H1 (cell line): ENCODE data around the gene SLC16A6. TPM values are rescaled to one million over a fixed set of nuclear protein-coding genes. Genes with fewer than 3 reads are reported as not detected.

Experiments used
- CTCF ChIA-PET: fragments of 300-600 bp; sonication (Branson Sonifier 250); formaldehyde crosslinking; loops from one replicate; lab custom pipeline; 2021; ENCODE audit not compliant: partially characterized antibody; lab: Charles Lee
- POLR2A ChIA-PET: fragments of 300-600 bp; sonication (Branson Sonifier 250); formaldehyde crosslinking; loops from one replicate; lab custom pipeline; 2021; ENCODE audit warnings: inconsistent platforms; ENCODE audit not compliant: partially characterized antibody; lab: Charles Lee
- DNase-seq, 2 experiments: peaks; one replicate each; pipeline versions ENCODE4 v3.0.0 to v3.0.0-alpha.2; 2010 to 2022; ENCODE audit warnings: low spot score in 2 of 2, low read depth in 1 of 2, mixed read lengths in 1 of 2
- FAIRE-seq: peaks from 2 replicates; lab custom pipeline; 2011; peaks lifted over from hg19 to GRCh38; lab: Jason Lieb, UNC
- H2AFZ ChIP-seq: 2 replicates; pipeline ENCODE4 v1.8.1; 2012; ENCODE audit warnings: low read length, inconsistent platforms
- H2AK5ac ChIP-seq: 2 replicates; pipeline ENCODE4 v1.6.1; 2013; ENCODE audit warnings: low read depth, low read length
- H2BK120ac ChIP-seq: replicated peaks from 2 replicates; pipeline ENCODE3; 2013; ENCODE audit warnings: low read depth, low read length, inconsistent platforms
- H2BK12ac ChIP-seq: 2 replicates; pipeline ENCODE4 v1.6.1; 2013; ENCODE audit warnings: low read depth, low read length
- H2BK15ac ChIP-seq: 2 replicates; pipeline ENCODE4 v1.6.1; 2013; ENCODE audit warnings: low read length
- H2BK20ac ChIP-seq: 2 replicates; pipeline ENCODE4 v1.6.1; 2013; ENCODE audit warnings: low read length
- H2BK5ac ChIP-seq: 2 replicates; pipeline ENCODE4 v1.6.1; 2013; ENCODE audit warnings: low read depth, low read length
- H3K14ac ChIP-seq: 2 replicates; pipeline ENCODE4 v1.6.1; 2013; ENCODE audit warnings: inconsistent platforms; ENCODE audit not compliant: insufficient read length
- H3K18ac ChIP-seq: 2 replicates; pipeline ENCODE4 v1.6.1; 2013; ENCODE audit warnings: low read length; ENCODE audit errors: extremely low read depth
- H3K23ac ChIP-seq: 2 replicates; pipeline ENCODE4 v1.6.1; 2013; ENCODE audit warnings: inconsistent platforms; ENCODE audit not compliant: insufficient read length
- H3K23me2 ChIP-seq: 2 replicates; pipeline ENCODE4 v1.6.1; 2013; ENCODE audit warnings: low read depth, low read length
- H3K27ac ChIP-seq: 2 replicates; pipeline ENCODE4 v1.6.1; 2011; ENCODE audit warnings: low read depth, low read length, inconsistent platforms
- H3K27me3 ChIP-seq, 4 experiments: replicated peaks in 1 of 4; 1 replicate in 1 of 4; 2 replicates in 3 of 4; pipeline versions ENCODE4 v1.6.1 to v1.8.1; 2011 to 2013; ENCODE audit warnings: low read length in 3 of 4, mild to moderate bottlenecking in 3 of 4, inconsistent platforms in 2 of 4, mixed read lengths in 2 of 4, moderate library complexity in 1 of 4; ENCODE audit not compliant: control insufficient read depth in 3 of 4, insufficient read depth in 3 of 4; ENCODE audit errors: extremely low read depth in 1 of 4
- H3K36me3 ChIP-seq, 4 experiments: 2 replicates each; pipeline versions ENCODE4 v1.6.1 to v1.8.1; 2011 to 2013; ENCODE audit warnings: mild to moderate bottlenecking in 4 of 4, low read length in 3 of 4, moderate library complexity in 2 of 4, control low read depth in 1 of 4, inconsistent platforms in 1 of 4; ENCODE audit not compliant: insufficient read depth in 4 of 4, control insufficient read depth in 2 of 4
- H3K4ac ChIP-seq: replicated peaks from 2 replicates; pipeline ENCODE3; 2013; ENCODE audit warnings: low read length, low read depth, mixed read lengths, inconsistent platforms; ENCODE audit not compliant: insufficient read length
- H3K4me1 ChIP-seq, 4 experiments: replicated peaks in 1 of 4; 1 replicate in 1 of 4; 2 replicates in 3 of 4; pipeline versions ENCODE4 v1.6.1 to v1.8.1; 2011 to 2013; ENCODE audit warnings: low read length in 3 of 4, inconsistent platforms in 2 of 4, mixed read lengths in 1 of 4; ENCODE audit not compliant: insufficient read depth in 4 of 4, control insufficient read depth in 3 of 4
- H3K4me2 ChIP-seq, 2 experiments: 2 replicates each; pipeline versions ENCODE4 v1.6.1 to v1.8.1; 2011 to 2013; ENCODE audit warnings: low read depth in 2 of 2, low read length in 2 of 2, control low read depth in 1 of 2, inconsistent platforms in 1 of 2, mild to moderate bottlenecking in 1 of 2; ENCODE audit not compliant: insufficient read depth in 1 of 2
- H3K4me3 ChIP-seq, 4 experiments: fragments of 200-600, 300-600 bp in 1 of 4; sonication (generic), shearing (Covaris generic), sonication (Bioruptor Twin) in 1 of 4; 2 replicates each; pipeline versions ENCODE4 v1.5.1 to v1.8.1; 2011 to 2016; ENCODE audit warnings: low read length in 4 of 4, low read depth in 3 of 4, control low read depth in 2 of 4, inconsistent platforms in 2 of 4, mild to moderate bottlenecking in 2 of 4, mixed read lengths in 1 of 4, moderate library complexity in 1 of 4; ENCODE audit not compliant: insufficient read depth in 2 of 4; ENCODE audit errors: extremely low read depth in 1 of 4
- H3K56ac ChIP-seq: replicated peaks from 2 replicates; pipeline ENCODE3; 2013; ENCODE audit warnings: low read depth, mild to moderate bottlenecking, mixed read lengths, low read length, inconsistent platforms; ENCODE audit not compliant: insufficient read length
- H3K79me1 ChIP-seq: 2 replicates; pipeline ENCODE4 v1.6.1; 2013; ENCODE audit warnings: low read depth, low read length, control low read depth
- H3K79me2 ChIP-seq, 2 experiments: 2 replicates each; pipeline versions ENCODE4 v1.6.1 to v1.8.1; 2012 to 2013; ENCODE audit warnings: low read length in 2 of 2, mild to moderate bottlenecking in 2 of 2, inconsistent platforms in 1 of 2; ENCODE audit not compliant: insufficient read depth in 2 of 2, control insufficient read depth in 1 of 2
- H3K9ac ChIP-seq, 4 experiments: replicated peaks in 1 of 4; 1 replicate in 1 of 4; 2 replicates in 3 of 4; pipeline versions ENCODE4 v1.6.1 to v1.8.1; 2011 to 2013; ENCODE audit warnings: low read depth in 3 of 4, low read length in 3 of 4, control low read depth in 2 of 4, mild to moderate bottlenecking in 2 of 4, moderate library complexity in 2 of 4, inconsistent platforms in 1 of 4; ENCODE audit errors: extremely low read depth in 1 of 4
- H3K9me3 ChIP-seq, 2 experiments: 2 replicates each; pipeline versions ENCODE4 v1.6.1 to v1.8.1; 2012 to 2013; ENCODE audit warnings: mild to moderate bottlenecking in 2 of 2, moderate library complexity in 2 of 2, control low read depth in 1 of 2, inconsistent platforms in 1 of 2, low read depth in 1 of 2, low read length in 1 of 2, mixed read lengths in 1 of 2; ENCODE audit not compliant: insufficient read depth in 2 of 2
- H4K20me1 ChIP-seq, 2 experiments: replicated peaks in 1 of 2; 2 replicates each; pipeline versions ENCODE3 to v1.8.1; 2011 to 2013; ENCODE audit warnings: inconsistent platforms in 2 of 2, low read length in 2 of 2, mild to moderate bottlenecking in 1 of 2; ENCODE audit not compliant: insufficient read depth in 2 of 2, control insufficient read depth in 1 of 2
- H4K5ac ChIP-seq: 2 replicates; pipeline ENCODE4 v1.6.1; 2013; ENCODE audit warnings: low read length, low read depth, mixed read lengths, inconsistent platforms; ENCODE audit not compliant: insufficient read length
- H4K8ac ChIP-seq: 2 replicates; pipeline ENCODE4 v1.8.0; 2013; ENCODE audit warnings: mild to moderate bottlenecking, moderate library complexity, low read length, inconsistent platforms; ENCODE audit not compliant: insufficient read depth; ENCODE audit errors: extremely low read depth
- H4K91ac ChIP-seq: replicated peaks from 2 replicates; pipeline ENCODE3; 2013; ENCODE audit warnings: low read length, mixed read lengths, inconsistent platforms; ENCODE audit not compliant: insufficient read length
- BRCA1 ChIP-seq: IDR thresholded peaks from 2 replicates; pipeline ENCODE4 v1.6.1; 2012; ENCODE audit warnings: low read depth, low read length, improper control_type of control experiment
- CREB1 ChIP-seq: IDR thresholded peaks from 2 replicates; pipeline ENCODE4 v1.6.1; 2012; ENCODE audit warnings: inconsistent platforms
- RAD21 ChIP-seq, 2 experiments: IDR thresholded peaks in 1 of 2; conservative IDR thresholded peaks in 1 of 2; 2 replicates each; pipeline ENCODE4 v1.6.1; 2011; ENCODE audit warnings: low read depth in 2 of 2, low read length in 2 of 2, improper control_type of control experiment in 1 of 2, inconsistent platforms in 1 of 2, mild to moderate bottlenecking in 1 of 2, moderate library complexity in 1 of 2
- SP2 ChIP-seq: IDR thresholded peaks from 2 replicates; pipeline ENCODE4 v1.6.1; 2012; ENCODE audit warnings: mild to moderate bottlenecking, low read length, inconsistent platforms
- SP4 ChIP-seq: IDR thresholded peaks from 2 replicates; pipeline ENCODE4 v1.6.1; 2012; ENCODE audit warnings: low read length, inconsistent platforms
- SUZ12 ChIP-seq: fragments of 200-600 bp; sonication (generic); IDR thresholded peaks from 2 replicates; pipeline ENCODE4 v1.6.1; 2012; ENCODE audit warnings: mild to moderate bottlenecking, inconsistent platforms, low read length, moderate library complexity, mixed read lengths
- TEAD4 ChIP-seq: IDR thresholded peaks from 2 replicates; pipeline ENCODE4 v1.6.1; 2012; ENCODE audit warnings: low read depth, low read length, inconsistent platforms, mixed read lengths
- WGBS, 2 experiments: shearing (Covaris generic) in 1 of 2; methylation state at CpG; one replicate each; pipeline versions ENCODE4 v1.1.6 to v1.1.7; 2013 to 2015; ENCODE audit warnings: low lambda C conversion rate in 2 of 2, mixed read lengths in 2 of 2, inconsistent platforms in 1 of 2, low coverage in 1 of 2, missing lambda C conversion rate in 1 of 2; ENCODE audit not compliant: insufficient replicate concordance in 2 of 2, insufficient coverage in 1 of 2, insufficient read length in 1 of 2; ENCODE audit errors: extremely low coverage in 1 of 2, missing lambda C conversion rate in 1 of 2; 5-methylcytosine and 5-hydroxymethylcytosine counted together
- polyA plus RNA-seq, 7 experiments: library from polyadenylated mRNA; depleted of rRNA in 3 of 7; stranded (reverse) in 5 of 7; unstranded in 2 of 7; fragments of >200 nt in 5 of 7; fragments of 200-250 nt in 2 of 7; gene quantifications; 1 replicate in 5 of 7; 2 replicates in 1 of 7; 4 replicates in 1 of 7; pipeline versions ENCODE4 v1.2.1 to v1.2.3, GENCODE V29; 2011 to 2013; ENCODE audit warnings: missing spikeins in 2 of 7, mixed read lengths in 2 of 7
- total RNA-seq: library from RNA; stranded (reverse); fragmentation: NEBNext Ultra II Directional; extraction: Animal tissue kit (Norgen Biotek cat#: 25700); gene quantifications from 2 replicates; pipeline ENCODE4 v1.2.1, GENCODE V29; 2021
- TF ChIP-seq, protein P1 (sequence below): IDR thresholded peaks from 2 replicates; pipeline ENCODE4 v1.6.1; 2011; ENCODE audit warnings: low read depth, mild to moderate bottlenecking, low read length; ENCODE audit not compliant: insufficient read depth
- TF ChIP-seq, protein P2 (sequence below), 3 experiments: IDR thresholded peaks; 1 replicate in 2 of 3; 2 replicates in 1 of 3; pipeline versions ENCODE4 v1.5.1 to v1.6.1; 2011; ENCODE audit warnings: low read length in 3 of 3, mild to moderate bottlenecking in 3 of 3, inconsistent platforms in 2 of 3, low read depth in 1 of 3, moderate library complexity in 1 of 3; ENCODE audit not compliant: insufficient read depth in 1 of 3; ENCODE audit errors: control extremely low read depth in 1 of 3
- TF ChIP-seq, protein P3 (sequence below): IDR thresholded peaks from 2 replicates; pipeline ENCODE4 v1.6.1; 2011; ENCODE audit warnings: low read length, improper control_type of control experiment

SLC16A6 gene
- total and polyA plus RNA-seq, 2 of the 8 experiments (the other 6 are each of a cell fraction or from before 2014, with no cell fraction given) = 0.17 to 0.22 TPM

DNA sequence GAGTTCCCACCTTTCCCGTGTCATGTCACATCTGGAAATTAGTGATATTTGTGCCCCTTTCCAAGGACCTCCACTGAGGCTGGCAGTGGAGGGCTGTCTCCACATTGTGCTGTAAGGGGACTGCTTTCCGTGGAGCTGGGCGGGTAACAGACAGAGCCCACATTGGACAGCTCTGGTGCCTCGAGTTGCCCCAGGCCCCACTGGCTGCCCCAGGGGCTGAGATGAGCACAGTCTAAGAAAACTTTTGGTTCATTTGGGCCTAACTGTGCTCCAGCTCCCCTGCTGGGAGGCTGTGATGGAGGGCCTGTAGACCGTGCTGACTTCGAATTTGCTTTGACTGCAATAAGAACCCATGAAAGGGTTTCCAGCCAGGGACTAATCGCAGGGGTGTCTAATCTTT lies 38.4 kb upstream of the SLC16A6 start:
- Histone ChIP-seq H3K23me2 (no peaks in the 10 kb centered on the region), H4K5ac (no peak overlapping the region), H3K56ac (no peak overlapping the region), H2BK20ac (no peak overlapping the region), H3K4me1 (no peaks in the 10 kb centered on the region), H3K27me3 (no peaks in the 10 kb centered on the region; a peak in 1 of 7 replicates), H3K9me3 (peaks cover 4% of the 10 kb centered on the region in 2 experiments; a peak in 2 of 4 replicates), H3K23ac (no peak overlapping the region), H4K8ac (no peak overlapping the region), H3K79me2 (no peaks in the 10 kb centered on the region), H2AK5ac (no peak overlapping the region), H2BK15ac (no peak overlapping the region), H4K20me1 (no peaks in the 10 kb centered on the region), H2BK12ac (no peak overlapping the region), H3K27ac (no peak overlapping the region), H3K14ac (no peak overlapping the region), H2BK120ac (no peak overlapping the region), H2AFZ (no peak overlapping the region), H4K91ac (no peak overlapping the region), H3K4me3 (no peak overlapping the region), H3K4me2 (no peak overlapping the region), H3K79me1 (no peaks in the 10 kb centered on the region; the same call in 1 of the 2 replicates), H3K9ac (no peak overlapping the region), H2BK5ac (no peak overlapping the region), H3K18ac (no peak overlapping the region), H3K36me3 (no peaks in the 10 kb centered on the region), H3K4ac (no peak overlapping the region)
- ChIA-PET CTCF (interaction anchor here (0.8 to 6.6 kb wide), 9 partner anchors 9 to 138 kb away, joined by 3 to 42 read pairs (median 5); no protein-coding TSS in a partner anchor), POLR2A (interaction anchor here (0.9 to 1.2 kb wide), 2 partner anchors 37 to 38 kb away, joined by 3 to 5 read pairs; partner anchors contain the start of genes ARSG and SLC16A6)
- WGBS, 2 experiments = 90% methylated on average over 7 of the region's 7 CpGs; no CpG with 5 or more reads in 1 of the 2 experiments
- FAIRE-seq = no peak
- no peak for DNase-seq
- TF ChIP-seq, protein P1, sequence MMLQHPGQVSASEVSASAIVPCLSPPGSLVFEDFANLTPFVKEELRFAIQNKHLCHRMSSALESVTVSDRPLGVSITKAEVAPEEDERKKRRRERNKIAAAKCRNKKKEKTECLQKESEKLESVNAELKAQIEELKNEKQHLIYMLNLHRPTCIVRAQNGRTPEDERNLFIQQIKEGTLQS = no peak
- no peak for TF ChIP-seq CREB1
- TF ChIP-seq, protein P2, sequence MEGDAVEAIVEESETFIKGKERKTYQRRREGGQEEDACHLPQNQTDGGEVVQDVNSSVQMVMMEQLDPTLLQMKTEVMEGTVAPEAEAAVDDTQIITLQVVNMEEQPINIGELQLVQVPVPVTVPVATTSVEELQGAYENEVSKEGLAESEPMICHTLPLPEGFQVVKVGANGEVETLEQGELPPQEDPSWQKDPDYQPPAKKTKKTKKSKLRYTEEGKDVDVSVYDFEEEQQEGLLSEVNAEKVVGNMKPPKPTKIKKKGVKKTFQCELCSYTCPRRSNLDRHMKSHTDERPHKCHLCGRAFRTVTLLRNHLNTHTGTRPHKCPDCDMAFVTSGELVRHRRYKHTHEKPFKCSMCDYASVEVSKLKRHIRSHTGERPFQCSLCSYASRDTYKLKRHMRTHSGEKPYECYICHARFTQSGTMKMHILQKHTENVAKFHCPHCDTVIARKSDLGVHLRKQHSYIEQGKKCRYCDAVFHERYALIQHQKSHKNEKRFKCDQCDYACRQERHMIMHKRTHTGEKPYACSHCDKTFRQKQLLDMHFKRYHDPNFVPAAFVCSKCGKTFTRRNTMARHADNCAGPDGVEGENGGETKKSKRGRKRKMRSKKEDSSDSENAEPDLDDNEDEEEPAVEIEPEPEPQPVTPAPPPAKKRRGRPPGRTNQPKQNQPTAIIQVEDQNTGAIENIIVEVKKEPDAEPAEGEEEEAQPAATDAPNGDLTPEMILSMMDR (IDR thresholded peaks at IDR 0.05; ENCODE audit: control extremely low read depth in 1 of 3, insufficient read depth in 1 of 3, low read depth in 1 of 3, low read length in 3 of 3) = no peak
- TF ChIP-seq SP2 = no peak
- no peak for TF ChIP-seq BRCA1
- no peak for TF ChIP-seq RAD21 (IDR thresholded peaks at IDR 0.05 in 1 of 2, conservative IDR thresholded peaks at IDR 0.05 in 1 of 2; ENCODE audit: low read depth in 2 of 2, low read length in 2 of 2)
- TF ChIP-seq TEAD4 = no peak
- no peak for TF ChIP-seq SUZ12
- TF ChIP-seq SP4 = no peak
- TF ChIP-seq, protein P3, sequence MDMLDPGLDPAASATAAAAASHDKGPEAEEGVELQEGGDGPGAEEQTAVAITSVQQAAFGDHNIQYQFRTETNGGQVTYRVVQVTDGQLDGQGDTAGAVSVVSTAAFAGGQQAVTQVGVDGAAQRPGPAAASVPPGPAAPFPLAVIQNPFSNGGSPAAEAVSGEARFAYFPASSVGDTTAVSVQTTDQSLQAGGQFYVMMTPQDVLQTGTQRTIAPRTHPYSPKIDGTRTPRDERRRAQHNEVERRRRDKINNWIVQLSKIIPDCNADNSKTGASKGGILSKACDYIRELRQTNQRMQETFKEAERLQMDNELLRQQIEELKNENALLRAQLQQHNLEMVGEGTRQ = no peak
